HepG2 (cell line): Measurements from ENCODE around the gene VAMP5. TPM values are rescaled to one million over a fixed set of nuclear protein-coding genes. Genes with fewer than 3 reads are reported as not detected.

Experiments
- BCL6 ChIP-seq: IDR thresholded peaks from 2 replicates; pipeline ENCODE4 v1.6.1; 2016; ENCODE audit warnings: missing genetic modification reagents, missing compliant biosample characterization
- CCDC6 ChIP-seq: sonication (generic); formaldehyde crosslinking; IDR thresholded peaks from 2 replicates; pipeline ENCODE4 v1.8.1; 2022; ENCODE audit warnings: mild to moderate bottlenecking, missing genetic modification reagents, moderate library complexity
- ELF3 ChIP-seq: IDR thresholded peaks from 2 replicates; pipeline ENCODE4 v1.6.1; 2016; ENCODE audit warnings: missing genetic modification reagents, missing compliant biosample characterization
- ELK4 ChIP-seq: sonication (generic); formaldehyde crosslinking; IDR thresholded peaks from 2 replicates; pipeline ENCODE4 v1.9.0; 2021; ENCODE audit warnings: missing genetic modification reagents, borderline replicate concordance
- ESRRA ChIP-seq: sonication (generic); formaldehyde crosslinking; IDR thresholded peaks from 2 replicates; pipeline ENCODE4 v1.5.1; 2020; ENCODE audit warnings: mild to moderate bottlenecking, low read depth, missing genetic modification reagents
- HNF4G ChIP-seq, 2 experiments: sonication (generic) in 1 of 2; formaldehyde crosslinking in 1 of 2; IDR thresholded peaks; 2 replicates each; pipeline versions ENCODE4 v1.4.0 to v1.6.1; 2011 to 2020; ENCODE audit warnings: borderline replicate concordance in 2 of 2, low read depth in 2 of 2, mild to moderate bottlenecking in 2 of 2, low read length in 1 of 2, missing genetic modification reagents in 1 of 2, moderate library complexity in 1 of 2
- HNRNPK ChIP-seq: fragments of 200-400 bp; formaldehyde crosslinking; IDR thresholded peaks from 2 replicates; pipeline ENCODE4 v1.6.1; 2018; ENCODE audit warnings: low read length, low read depth, moderate library complexity, mild to moderate bottlenecking; ENCODE audit not compliant: poor library complexity, severe bottlenecking
- NR2F2 ChIP-seq: IDR thresholded peaks from 2 replicates; pipeline ENCODE4 v1.6.1; 2012; ENCODE audit warnings: low read depth, inconsistent platforms, borderline replicate concordance
- RELA ChIP-seq: sonication (generic); formaldehyde crosslinking; IDR thresholded peaks from 2 replicates; pipeline ENCODE4 v1.4.0; 2020; ENCODE audit warnings: missing genetic modification reagents
- SATB2 ChIP-seq: sonication (generic); formaldehyde crosslinking; IDR thresholded peaks from 2 replicates; pipeline ENCODE4 v1.5.0; 2020; ENCODE audit warnings: missing genetic modification reagents
- STAT6 ChIP-seq: sonication (generic); formaldehyde crosslinking; IDR thresholded peaks from 2 replicates; pipeline ENCODE4 v1.4.0; 2020; ENCODE audit warnings: missing genetic modification reagents, mild to moderate bottlenecking, borderline replicate concordance
- YY1 ChIP-seq: IDR thresholded peaks from 2 replicates; pipeline ENCODE4 v1.6.1; 2011; ENCODE audit warnings: low read length, low read depth, moderate library complexity, mild to moderate bottlenecking; ENCODE audit not compliant: insufficient read depth, insufficient replicate concordance
- ZBTB49 ChIP-seq: sonication (generic); formaldehyde crosslinking; IDR thresholded peaks from 2 replicates; pipeline ENCODE4 v1.4.0; 2020; ENCODE audit warnings: missing genetic modification reagents, borderline replicate concordance
- ZMYM4 ChIP-seq: sonication (generic); formaldehyde crosslinking; IDR thresholded peaks from 2 replicates; pipeline ENCODE4 v1.8.1; 2023; ENCODE audit warnings: mild to moderate bottlenecking, missing genetic modification reagents
- ZNF329 ChIP-seq: sonication (generic); formaldehyde crosslinking; IDR thresholded peaks from 2 replicates; pipeline ENCODE4 v1.9.0; 2021; ENCODE audit warnings: low read depth, mild to moderate bottlenecking, missing genetic modification reagents
- ZNF44 ChIP-seq: sonication (generic); formaldehyde crosslinking; IDR thresholded peaks from 2 replicates; pipeline ENCODE4 v1.5.1; 2020; ENCODE audit warnings: mild to moderate bottlenecking, missing genetic modification reagents
- ZSCAN22 ChIP-seq: sonication (generic); formaldehyde crosslinking; IDR thresholded peaks from 2 replicates; pipeline ENCODE4 v1.4.0; 2020; ENCODE audit warnings: mild to moderate bottlenecking, missing genetic modification reagents
- ZUFSP ChIP-seq: sonication (generic); formaldehyde crosslinking; IDR thresholded peaks from 2 replicates; pipeline ENCODE4 v1.9.0; 2021; ENCODE audit warnings: missing genetic modification reagents, mild to moderate bottlenecking, borderline replicate concordance
- ZZZ3 ChIP-seq: sonication (generic); formaldehyde crosslinking; IDR thresholded peaks from 2 replicates; pipeline ENCODE4 v1.4.0; 2020; ENCODE audit warnings: missing genetic modification reagents, mild to moderate bottlenecking, borderline replicate concordance
- polyA plus RNA-seq, 8 experiments: library from polyadenylated mRNA; depleted of rRNA in 3 of 8; stranded (reverse) in 7 of 8; unstranded in 1 of 8; fragments of >200 nt; fragmentation: Illumina TruSeq in 4 of 8; extraction: Trizol in 4 of 8; gene quantifications; 2 replicates each; pipeline versions ENCODE4 v1.2.1 to v1.2.3, GENCODE V29; 2011 to 2016; ENCODE audit warnings: low read depth in 4 of 8, missing spikeins in 1 of 8, mixed read lengths in 1 of 8; ENCODE audit not compliant: insufficient read depth in 1 of 8
- total RNA-seq, 5 experiments: library from RNA; depleted of rRNA; stranded (reverse); fragments of >200 nt; fragmentation: Illumina TruSeq; extraction: Trizol; gene quantifications; 2 replicates each; pipeline ENCODE4 v1.2.3, GENCODE V29; 2016; ENCODE audit warnings: low read depth in 1 of 5

The VAMP5 gene
- total and polyA plus RNA-seq, 2 of the 13 experiments (the other 11 are each of a cell fraction or from before 2014, with no cell fraction given), result 7.2 to 56.7 TPM

- TF ChIP-seq ZMYM4 (CRISPR knock-in tag), result 0 out of 2 replicates have a peak, but pooled peaks have one; percentile 13
- no peak for TF ChIP-seq STAT6 (CRISPR knock-in tag)
- TF ChIP-seq NR2F2, result no peak
- no peak for TF ChIP-seq CCDC6 (CRISPR knock-in tag)
- TF ChIP-seq ZNF329 (CRISPR knock-in tag), result no peak
- no peak for TF ChIP-seq RELA (CRISPR knock-in tag)
- TF ChIP-seq ZBTB49 (CRISPR knock-in tag), result peak; percentile 75; the same call in 1 of the 2 replicates
- TF ChIP-seq ELF3 (CRISPR knock-in tag), result peak; percentile 49; the same call in 1 of the 2 replicates
- TF ChIP-seq ZUFSP (CRISPR knock-in tag), result no peak
- TF ChIP-seq ZSCAN22 (CRISPR knock-in tag), result no peak
- TF ChIP-seq ELK4, result no peak
- peak; percentile 36; the same call in 1 of the 2 replicates for TF ChIP-seq BCL6 (CRISPR knock-in tag)
- TF ChIP-seq ZNF44 (CRISPR knock-in tag), result 0 out of 2 replicates have a peak, but pooled peaks have one; percentile 4
- no peak for TF ChIP-seq HNF4G (IDR thresholded peaks at IDR 0.05; ENCODE audit: borderline replicate concordance, low read depth, low read length)
- 0 out of 2 replicates have a peak, but pooled peaks have one; percentile 11 for TF ChIP-seq HNF4G (CRISPR knock-in tag; IDR thresholded peaks at IDR 0.05; ENCODE audit: borderline replicate concordance, low read depth)
- TF ChIP-seq HNRNPK, result no peak
- no peak for TF ChIP-seq SATB2
- TF ChIP-seq ZZZ3 (CRISPR knock-in tag), result no peak
- no peak for TF ChIP-seq ESRRA (CRISPR knock-in tag)
- no peak for TF ChIP-seq YY1
Measured at GRCh38 chr2:85551698-85552678, 32.2 kb upstream of the VAMP5 start (continued).
